ENCODE results near the gene HIBADH. TPM values are rescaled to one million over a fixed set of nuclear protein-coding genes. Genes with fewer than 3 reads are reported as not detected.
"Not testable (repeated sequence)": the region's sequence is repeated elsewhere in the genome, so short reads cannot be mapped to it uniquely, and the experiment has no call there.

The HIBADH gene
- polyA plus RNA-seq, 1 donor from 2014 or later = 22.3 TPM

DNA sequence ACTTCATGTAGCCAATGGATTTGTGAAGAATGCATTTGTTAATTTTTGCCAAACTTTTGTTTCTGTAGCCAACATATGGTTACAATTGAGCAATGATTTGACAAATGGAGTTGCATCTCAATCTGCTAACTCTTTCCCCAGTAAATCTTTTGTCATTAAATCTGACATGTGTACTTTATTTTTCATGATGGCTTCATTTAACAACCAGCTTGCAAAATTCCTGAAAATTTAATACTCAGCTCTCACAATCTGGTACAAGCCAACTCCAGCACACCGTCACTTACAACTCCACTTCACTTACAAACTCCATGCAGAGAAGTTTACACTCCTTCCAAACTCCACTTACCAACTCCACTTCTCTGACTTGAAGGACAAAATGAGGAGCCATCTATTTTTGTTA, 26.5 kb upstream of the HIBADH start:
- Mint-ChIP-seq H3K4me3 (no peak overlapping the region), H3K27me3 (peaks cover 7% of the 10 kb centered on the region), H3K36me3 (no peaks in the 10 kb centered on the region), H3K27ac (no peak overlapping the region), H3K9me3 (no peaks in the 10 kb centered on the region), H3K4me1 (peaks cover 0 to 2% (median 0%) of the 10 kb centered on the region in 3 donors)

DNA sequence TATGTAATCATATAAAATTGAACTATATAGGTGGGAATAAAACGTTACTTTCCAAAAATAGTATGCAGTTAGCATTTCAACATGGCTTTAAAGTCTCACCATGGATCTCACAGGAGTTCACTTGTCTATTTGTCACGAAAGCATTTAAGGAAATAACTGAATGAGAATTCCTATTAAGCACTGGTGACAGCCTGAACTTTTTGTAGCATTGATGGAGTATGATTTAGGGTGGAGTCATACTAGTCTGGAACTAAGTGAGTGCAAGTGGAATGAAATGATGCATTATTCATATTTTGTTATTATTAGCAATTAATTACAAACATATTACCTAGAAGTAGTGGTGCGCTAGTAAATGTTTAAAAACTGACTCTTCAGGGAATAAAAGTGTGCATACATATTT, 26.0 kb upstream of the HIBADH start:
- Mint-ChIP-seq H3K27ac (no peak overlapping the region), H3K4me3 (no peak overlapping the region), H3K9me3 (no peaks in the 10 kb centered on the region), H3K27me3 (peaks cover 7% of the 10 kb centered on the region), H3K4me1 (peaks cover 0 to 2% (median 0%) of the 10 kb centered on the region in 3 donors), H3K36me3 (no peaks in the 10 kb centered on the region)

DNA sequence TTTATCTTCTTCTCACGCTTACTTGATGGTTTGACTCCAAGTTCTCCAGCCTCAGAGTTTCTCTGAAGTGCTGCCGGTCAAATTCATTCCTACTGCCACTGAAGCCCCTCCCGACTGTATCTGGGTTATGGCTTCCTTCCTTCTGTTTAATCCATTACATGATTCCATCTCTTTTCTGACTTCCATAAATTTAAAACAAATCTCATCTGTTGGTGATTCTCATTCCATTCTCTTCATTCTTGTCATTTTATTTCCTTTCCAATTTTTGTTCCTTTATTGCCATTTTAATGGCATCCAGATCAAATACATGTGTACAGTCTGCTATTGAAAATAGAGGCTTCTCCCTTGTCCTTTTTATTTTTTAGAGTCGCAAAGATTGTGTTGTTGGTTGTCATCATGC, 25.4 kb upstream of the HIBADH start:
- H3K36me3 Mint-ChIP-seq = no peaks in the 10 kb centered on the region
- no peak overlapping the region for H3K4me3 Mint-ChIP-seq
- no peaks in the 10 kb centered on the region for H3K9me3 Mint-ChIP-seq
- H3K27me3 Mint-ChIP-seq = peaks cover 7% of the 10 kb centered on the region
- H3K27ac Mint-ChIP-seq = no peak overlapping the region
- peaks cover 0 to 2% (median 0%) of the 10 kb centered on the region in 3 donors for H3K4me1 Mint-ChIP-seq

DNA sequence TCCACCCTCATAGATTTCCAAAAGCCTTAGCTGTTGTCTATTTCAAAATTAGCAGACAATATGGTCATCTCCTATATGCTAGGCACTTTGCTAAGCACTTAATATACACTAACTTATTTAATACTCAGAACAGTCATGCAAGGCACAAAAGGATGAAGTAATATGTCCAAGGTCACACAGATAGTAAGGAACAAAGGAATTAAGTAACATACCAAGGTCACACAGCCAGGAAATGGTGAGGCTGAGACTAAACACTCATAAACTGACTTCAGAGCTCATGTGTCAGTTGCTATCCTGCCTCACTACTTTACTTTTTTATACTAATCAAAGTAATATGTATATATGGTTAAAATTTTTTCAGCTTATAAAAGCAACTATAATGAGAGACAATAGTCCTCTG, 23.6 kb upstream of the HIBADH start:
- Mint-ChIP-seq H3K27me3 (peaks cover 7% of the 10 kb centered on the region), H3K36me3 (no peaks in the 10 kb centered on the region), H3K27ac (no peak overlapping the region), H3K9me3 (no peaks in the 10 kb centered on the region), H3K4me1 (peaks cover 0 to 2% (median 0%) of the 10 kb centered on the region in 3 donors), H3K4me3 (no peak overlapping the region)

DNA sequence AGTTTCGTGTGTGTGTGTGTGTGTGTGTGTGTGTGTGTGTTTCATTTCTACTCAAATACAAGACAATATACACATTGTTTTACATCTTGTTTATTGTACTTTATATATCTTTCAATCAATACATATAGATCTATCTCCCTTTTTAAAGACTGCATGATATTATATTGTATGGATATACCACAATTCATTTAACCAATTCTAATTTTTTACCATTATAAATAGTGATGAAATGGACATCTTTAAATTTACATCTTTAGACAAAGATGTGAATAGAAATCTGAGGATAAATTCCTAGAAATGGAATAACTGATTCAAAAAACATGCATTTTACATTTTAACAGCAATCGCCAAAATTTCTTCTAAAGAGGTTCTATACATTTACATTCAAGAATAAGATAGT, 23.2 kb upstream of the HIBADH start:
- H3K27me3 Mint-ChIP-seq = peaks cover 7% of the 10 kb centered on the region
- H3K9me3 Mint-ChIP-seq = no peaks in the 10 kb centered on the region

DNA sequence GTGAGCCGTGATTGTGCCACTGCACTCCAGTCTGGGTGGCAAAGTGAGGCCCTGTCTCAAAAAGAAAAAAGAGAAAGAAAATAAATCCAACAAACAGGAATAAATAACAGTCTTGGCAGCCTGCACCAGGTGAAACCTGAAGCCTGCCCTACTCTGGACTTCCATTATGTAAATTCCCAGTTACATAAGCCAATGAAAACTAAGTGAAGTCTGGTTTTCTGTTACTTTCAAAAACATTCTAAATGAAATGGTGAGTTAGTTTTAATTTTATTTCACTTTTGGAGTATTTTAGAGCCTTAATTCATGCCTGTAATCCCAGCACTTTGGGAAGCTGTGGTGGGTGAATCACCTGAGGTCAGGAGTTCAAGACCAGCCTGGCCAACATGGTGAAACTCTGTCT, 22.5 kb upstream of the HIBADH start:
- H3K4me1 Mint-ChIP-seq = peaks cover 0 to 2% (median 0%) of the 10 kb centered on the region in 3 donors

More for the DNA sequence above, 23.2 kb upstream of the HIBADH start:
- Mint-ChIP-seq H3K36me3 (no peaks in the 10 kb centered on the region), H3K4me3 (no peak overlapping the region), H3K4me1 (peaks cover 0 to 2% (median 0%) of the 10 kb centered on the region in 3 donors), H3K27ac (no peak overlapping the region)

DNA sequence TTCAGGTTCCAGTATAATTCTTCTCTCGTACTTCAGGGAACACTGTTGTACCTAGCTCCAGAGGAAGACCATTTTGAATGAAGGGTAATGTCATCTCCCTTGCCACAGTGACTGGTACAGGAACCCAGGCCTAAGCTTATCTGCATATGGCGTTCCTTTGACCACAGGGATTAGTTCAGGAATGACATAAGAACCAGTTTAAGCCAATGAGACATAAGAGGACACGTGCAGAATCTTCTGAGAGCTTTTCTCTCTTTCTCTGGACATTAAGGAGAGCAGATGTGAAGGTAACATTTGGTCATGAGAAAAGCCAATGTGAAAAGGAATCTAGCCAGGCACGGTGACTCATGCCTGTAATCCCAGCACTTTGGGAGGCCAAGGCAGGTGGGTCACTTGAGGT, 21.8 kb upstream of the HIBADH start:
- Mint-ChIP-seq H3K36me3 (no peaks in the 10 kb centered on the region), H3K4me3 (no peak overlapping the region), H3K27me3 (peaks cover 6% of the 10 kb centered on the region), H3K4me1 (peaks cover 0 to 1% (median 0%) of the 10 kb centered on the region in 3 donors), H3K27ac (no peak overlapping the region), H3K9me3 (no peaks in the 10 kb centered on the region)

More for the DNA sequence above, 22.5 kb upstream of the HIBADH start:
- H3K27me3 Mint-ChIP-seq = peaks cover 7% of the 10 kb centered on the region
- H3K27ac Mint-ChIP-seq = no peak overlapping the region
- peak overlapping the region in 1 of 4 donors; percentile 65 for H3K4me3 Mint-ChIP-seq
- no peaks in the 10 kb centered on the region for H3K36me3 Mint-ChIP-seq
- H3K9me3 Mint-ChIP-seq = no peaks in the 10 kb centered on the region

DNA sequence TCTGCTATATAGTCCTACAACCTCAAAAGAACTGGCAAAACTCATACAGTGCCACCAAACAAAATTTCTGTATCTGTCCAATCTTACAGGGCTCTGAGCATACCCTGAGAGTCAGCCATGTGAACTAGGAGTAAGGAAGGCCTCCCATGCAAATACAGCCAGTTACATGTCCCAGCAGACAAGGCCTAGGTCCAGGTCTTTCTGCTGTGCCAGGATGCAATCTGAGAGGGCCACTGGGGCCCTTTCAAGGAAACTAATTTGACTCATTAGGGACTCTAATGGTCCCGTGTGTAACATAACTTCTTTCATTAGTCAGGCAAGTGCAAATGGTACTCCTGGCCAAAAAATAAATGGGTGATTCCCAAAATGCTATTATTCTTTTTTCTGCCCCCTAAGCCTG, 17.9 kb upstream of the HIBADH start:
- H3K27me3 Mint-ChIP-seq = no peaks in the 10 kb centered on the region
- H3K27ac Mint-ChIP-seq = no peak overlapping the region

DNA sequence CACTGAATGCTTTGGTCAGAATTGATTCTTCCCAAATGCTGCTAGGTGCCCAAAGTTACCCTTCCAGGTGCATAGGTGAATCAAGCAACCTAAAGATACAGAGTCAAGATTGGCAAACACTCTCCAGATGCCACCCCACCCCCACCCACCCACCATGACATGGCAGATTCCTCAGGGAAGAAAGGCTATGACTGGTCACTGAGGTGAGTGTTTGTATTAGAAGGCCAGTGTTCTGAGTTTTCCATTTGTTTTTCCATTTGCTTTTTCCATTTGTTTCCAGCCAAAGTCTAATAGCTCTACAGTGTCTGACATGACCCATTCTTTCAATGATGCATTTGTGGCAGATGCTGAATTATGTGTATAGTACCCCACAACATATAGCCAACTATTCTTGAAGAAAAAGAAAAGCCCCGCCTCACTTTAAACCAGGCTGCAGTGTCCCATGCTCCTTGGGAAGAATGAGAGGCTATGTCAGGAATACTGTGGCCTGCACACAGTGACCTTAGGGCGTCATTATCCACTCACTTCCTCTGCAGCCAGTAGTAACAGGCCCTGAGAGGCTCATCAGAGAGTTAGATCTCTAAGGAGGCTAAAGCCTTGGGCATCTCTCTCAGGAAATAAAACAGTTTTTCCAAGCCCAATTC, 16.1 kb upstream of the HIBADH start:
- H3K4me1 Mint-ChIP-seq = no peaks in the 10 kb centered on the region
- no peak overlapping the region for H3K4me3 Mint-ChIP-seq
- H3K27ac Mint-ChIP-seq = no peak overlapping the region
- H3K9me3 Mint-ChIP-seq = no peaks in the 10 kb centered on the region
- no peaks in the 10 kb centered on the region for H3K36me3 Mint-ChIP-seq
- no peaks in the 10 kb centered on the region for H3K27me3 Mint-ChIP-seq

More for the DNA sequence above, 17.9 kb upstream of the HIBADH start:
- no peaks in the 10 kb centered on the region for H3K9me3 Mint-ChIP-seq
- no peak overlapping the region for H3K4me3 Mint-ChIP-seq
- H3K4me1 Mint-ChIP-seq = no peaks in the 10 kb centered on the region
- no peaks in the 10 kb centered on the region for H3K36me3 Mint-ChIP-seq

DNA sequence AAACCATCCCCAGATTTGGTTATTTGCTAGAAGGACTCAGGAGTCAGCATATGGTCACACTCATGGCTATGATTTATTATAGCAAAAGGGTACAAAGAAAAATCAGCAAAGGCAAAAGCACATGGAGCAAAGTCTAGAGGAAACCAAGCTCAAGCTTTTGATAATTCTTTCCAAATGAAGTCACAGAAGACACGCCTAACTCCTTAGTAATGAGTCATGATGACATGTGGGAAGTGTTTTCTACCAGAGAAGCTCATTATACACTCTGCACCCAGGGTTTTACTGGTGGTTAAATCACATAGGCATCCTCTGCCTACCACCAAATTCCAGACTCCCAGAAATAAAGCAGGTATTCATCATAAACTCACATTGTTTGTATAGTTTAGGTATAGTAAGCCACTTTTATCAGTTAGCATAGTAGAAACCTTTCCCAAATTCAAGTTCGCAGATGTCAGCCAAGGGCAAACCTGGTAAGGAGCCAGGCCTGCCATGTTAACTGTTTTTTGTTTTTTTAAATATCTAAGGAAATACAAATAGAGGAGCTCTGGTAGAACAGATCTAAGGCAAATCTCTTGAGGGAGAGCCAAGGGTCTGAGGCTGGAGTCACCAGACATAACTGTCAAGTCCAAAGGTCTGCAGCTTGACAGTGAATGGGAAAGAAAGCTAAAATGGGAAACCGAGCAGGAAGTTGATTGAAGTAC, 15.4 kb upstream of the HIBADH start:
- H3K4me3 Mint-ChIP-seq = no peak overlapping the region
- no peaks in the 10 kb centered on the region for H3K27me3 Mint-ChIP-seq
- H3K4me1 Mint-ChIP-seq = no peaks in the 10 kb centered on the region
- no peak overlapping the region for H3K27ac Mint-ChIP-seq
- no peaks in the 10 kb centered on the region for H3K9me3 Mint-ChIP-seq
- no peaks in the 10 kb centered on the region for H3K36me3 Mint-ChIP-seq

DNA sequence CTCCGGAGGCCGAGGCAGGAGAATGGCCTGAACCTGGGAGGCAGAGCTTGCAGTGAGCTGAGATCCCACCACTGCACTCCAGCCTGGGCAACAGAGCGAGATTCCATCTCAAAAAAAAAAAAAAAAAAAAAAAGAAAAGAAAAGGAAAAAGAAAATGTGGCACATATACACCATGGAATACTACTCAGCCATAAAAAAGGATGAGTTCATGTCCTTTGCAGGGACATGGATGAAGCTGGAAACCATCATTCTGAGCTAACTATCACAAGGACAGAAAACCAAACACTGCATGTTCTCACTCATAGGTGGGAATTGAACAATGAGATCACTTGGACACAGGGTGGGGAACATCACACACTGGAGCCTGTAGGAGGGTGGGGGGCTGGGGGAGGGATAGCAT, 11.4 kb upstream of the HIBADH start:
- H3K27ac Mint-ChIP-seq, H3K27me3 Mint-ChIP-seq, H3K36me3 Mint-ChIP-seq, H3K4me3 Mint-ChIP-seq, H3K4me1 Mint-ChIP-seq, H3K9me3 Mint-ChIP-seq: not testable (repeated sequence)

DNA sequence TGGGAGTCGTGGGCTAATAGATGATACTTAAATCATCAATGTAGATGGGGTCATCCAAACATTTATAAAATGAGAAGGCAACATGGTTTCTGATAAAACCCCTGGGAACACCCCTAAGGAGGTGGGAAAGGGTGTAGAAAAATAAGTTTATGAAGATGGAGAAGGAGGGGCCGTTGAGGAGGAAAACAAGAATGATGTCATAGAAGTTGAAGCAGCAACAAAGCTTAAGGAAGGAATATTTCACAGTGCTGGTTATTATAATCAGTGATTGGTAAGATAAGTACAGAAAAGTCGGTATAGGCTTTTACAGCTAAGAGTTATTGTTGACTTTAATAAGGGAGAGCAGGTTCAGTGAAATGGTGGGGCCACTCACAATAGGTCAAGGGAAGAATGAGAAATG, 9.0 kb upstream of the HIBADH start:
- Mint-ChIP-seq H3K4me1 (peaks cover 0 to 4% (median 0%) of the 10 kb centered on the region in 3 donors), H3K27me3 (no peaks in the 10 kb centered on the region), H3K27ac (no peak overlapping the region), H3K36me3 (no peaks in the 10 kb centered on the region), H3K9me3 (no peaks in the 10 kb centered on the region), H3K4me3 (no peak overlapping the region)

DNA sequence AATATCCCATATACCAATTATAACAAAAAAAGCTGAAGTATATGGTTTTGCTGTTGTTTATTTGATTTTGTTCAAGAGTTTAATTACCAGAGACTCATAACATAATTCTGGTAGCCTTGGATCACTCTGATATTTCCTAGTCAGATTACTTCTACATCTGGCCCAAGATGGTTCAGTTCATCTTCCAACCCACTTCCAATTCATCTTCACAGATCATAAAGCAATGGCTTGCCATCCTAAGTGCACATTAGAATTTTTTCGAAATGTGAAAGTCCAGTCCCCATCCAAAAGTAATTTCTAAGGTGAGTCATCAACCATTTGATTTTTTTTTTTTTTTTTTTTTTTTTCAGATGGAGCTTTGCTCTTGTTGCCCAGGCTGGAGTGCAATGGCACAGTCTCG, 8.0 kb upstream of the HIBADH start:
- no peaks in the 10 kb centered on the region for H3K27me3 Mint-ChIP-seq
- H3K4me1 Mint-ChIP-seq = peaks cover 0 to 4% (median 0%) of the 10 kb centered on the region in 3 donors
- no peaks in the 10 kb centered on the region for H3K9me3 Mint-ChIP-seq
- H3K4me3 Mint-ChIP-seq = no peak overlapping the region
- no peaks in the 10 kb centered on the region for H3K36me3 Mint-ChIP-seq
- H3K27ac Mint-ChIP-seq = no peak overlapping the region

DNA sequence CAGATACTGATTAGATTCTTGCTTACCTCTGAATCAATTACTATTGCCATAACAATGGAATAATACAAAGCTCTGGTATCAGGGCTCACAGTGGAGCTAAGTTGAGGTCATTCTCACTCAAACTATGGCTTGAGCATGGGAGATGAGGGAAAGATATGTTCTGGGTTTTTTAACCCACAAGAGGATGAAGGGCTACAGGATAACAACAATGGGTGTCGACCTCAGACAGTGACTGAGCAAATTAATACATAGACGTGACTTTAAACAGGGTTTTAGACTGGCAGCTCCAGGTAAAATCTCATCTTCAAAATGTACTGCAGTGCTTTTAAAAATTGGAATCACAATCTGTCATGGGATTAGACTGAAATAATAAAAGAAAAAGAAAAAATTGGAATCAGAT, 7.5 kb upstream of the HIBADH start:
- no peak overlapping the region for H3K27ac Mint-ChIP-seq
- no peaks in the 10 kb centered on the region for H3K27me3 Mint-ChIP-seq
- H3K9me3 Mint-ChIP-seq = no peaks in the 10 kb centered on the region
- H3K36me3 Mint-ChIP-seq = no peaks in the 10 kb centered on the region
- no peak overlapping the region for H3K4me3 Mint-ChIP-seq
- peaks cover 0 to 4% (median 0%) of the 10 kb centered on the region in 3 donors for H3K4me1 Mint-ChIP-seq

DNA sequence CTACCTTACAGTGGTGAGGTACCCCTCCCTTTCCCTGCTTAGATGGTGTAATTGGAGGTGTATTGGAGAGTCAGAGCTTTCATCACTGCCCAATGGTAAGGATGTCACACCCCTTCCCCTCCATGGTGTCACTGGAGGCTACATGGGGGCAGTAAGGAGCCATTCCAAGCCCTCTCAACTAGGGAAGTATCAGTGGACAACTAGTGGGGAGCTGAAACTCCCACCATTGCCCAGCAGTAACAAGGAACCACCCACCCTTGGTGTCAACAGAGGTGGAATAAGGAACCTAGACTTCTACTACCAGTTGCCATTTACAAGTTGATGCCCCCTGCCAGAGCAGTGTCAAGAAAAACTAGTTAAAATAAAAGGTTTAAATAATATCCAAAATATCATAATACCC, 2.8 kb upstream of the HIBADH start:
- Mint-ChIP-seq H3K27me3 (no peaks in the 10 kb centered on the region), H3K4me1 (peaks cover 8 to 13% (median 10%) of the 10 kb centered on the region in 3 donors), H3K27ac (no peak overlapping the region), H3K9me3 (no peaks in the 10 kb centered on the region), H3K36me3 (no peaks in the 10 kb centered on the region), H3K4me3 (peak overlapping the region in 1 of 4 donors; percentile 99)

DNA sequence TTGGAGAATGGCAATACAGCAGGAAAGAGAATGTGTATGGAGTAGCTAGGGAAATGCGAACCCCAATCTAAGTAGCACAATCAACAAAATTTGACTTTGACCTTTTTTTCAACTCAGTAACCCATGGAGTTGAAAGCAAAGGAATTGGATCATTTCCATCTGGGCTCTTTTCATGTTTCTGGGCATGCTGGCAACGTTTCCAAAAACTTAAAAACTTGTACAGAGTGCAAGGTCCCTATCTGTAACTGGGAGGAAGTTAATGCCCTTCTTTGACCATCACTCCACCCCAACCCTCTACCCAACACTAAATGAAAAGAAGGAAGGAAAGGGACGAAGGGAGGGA, 1.3 kb upstream of the HIBADH start:
- Mint-ChIP-seq H3K9me3 (no peaks in the 10 kb centered on the region), H3K4me1 (peaks cover 8 to 13% (median 10%) of the 10 kb centered on the region in 3 donors), H3K27ac (peak overlapping the region in 2 of 3 donors; percentile 57 to 74), H3K4me3 (peak overlapping the region; percentile 12 to 99 (median 61)), H3K36me3 (no peaks in the 10 kb centered on the region), H3K27me3 (no peaks in the 10 kb centered on the region)
